ENCODE data around the gene CELSR1.

The CELSR1 gene

DNA sequence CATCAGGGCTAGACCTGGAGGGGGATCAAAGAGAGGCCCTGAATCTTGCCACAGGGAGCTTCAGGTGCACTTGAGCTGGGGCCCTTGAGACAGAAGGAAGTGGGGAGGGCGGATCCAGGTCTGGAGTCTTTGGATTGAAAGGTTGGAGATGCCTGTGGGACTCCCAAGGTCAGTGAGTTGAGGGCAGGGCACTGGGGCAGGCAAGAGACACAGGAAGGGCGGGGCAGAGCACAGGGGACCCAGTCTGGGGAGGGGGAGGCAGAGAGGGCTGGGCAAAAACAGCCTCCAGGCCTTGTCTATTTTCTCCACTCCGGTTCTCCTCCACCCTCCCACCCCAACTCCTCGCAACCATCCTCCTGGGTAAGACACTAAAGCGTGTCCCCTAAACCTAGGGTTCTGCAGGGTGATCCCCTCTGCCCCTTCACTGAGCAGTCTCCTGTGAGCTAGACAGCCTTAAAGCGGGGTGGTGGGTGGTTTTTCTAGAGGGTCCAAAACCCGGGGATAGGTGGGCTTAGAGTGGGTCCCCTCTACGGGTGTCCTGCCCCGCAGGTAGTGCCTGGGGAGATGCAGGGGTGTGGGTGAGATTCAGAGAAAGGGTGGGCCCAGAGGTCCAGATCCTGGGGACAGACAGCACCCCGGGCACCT lies 38.6 kb upstream of the CELSR1 start:
- DNase-seq: no peak

DNA sequence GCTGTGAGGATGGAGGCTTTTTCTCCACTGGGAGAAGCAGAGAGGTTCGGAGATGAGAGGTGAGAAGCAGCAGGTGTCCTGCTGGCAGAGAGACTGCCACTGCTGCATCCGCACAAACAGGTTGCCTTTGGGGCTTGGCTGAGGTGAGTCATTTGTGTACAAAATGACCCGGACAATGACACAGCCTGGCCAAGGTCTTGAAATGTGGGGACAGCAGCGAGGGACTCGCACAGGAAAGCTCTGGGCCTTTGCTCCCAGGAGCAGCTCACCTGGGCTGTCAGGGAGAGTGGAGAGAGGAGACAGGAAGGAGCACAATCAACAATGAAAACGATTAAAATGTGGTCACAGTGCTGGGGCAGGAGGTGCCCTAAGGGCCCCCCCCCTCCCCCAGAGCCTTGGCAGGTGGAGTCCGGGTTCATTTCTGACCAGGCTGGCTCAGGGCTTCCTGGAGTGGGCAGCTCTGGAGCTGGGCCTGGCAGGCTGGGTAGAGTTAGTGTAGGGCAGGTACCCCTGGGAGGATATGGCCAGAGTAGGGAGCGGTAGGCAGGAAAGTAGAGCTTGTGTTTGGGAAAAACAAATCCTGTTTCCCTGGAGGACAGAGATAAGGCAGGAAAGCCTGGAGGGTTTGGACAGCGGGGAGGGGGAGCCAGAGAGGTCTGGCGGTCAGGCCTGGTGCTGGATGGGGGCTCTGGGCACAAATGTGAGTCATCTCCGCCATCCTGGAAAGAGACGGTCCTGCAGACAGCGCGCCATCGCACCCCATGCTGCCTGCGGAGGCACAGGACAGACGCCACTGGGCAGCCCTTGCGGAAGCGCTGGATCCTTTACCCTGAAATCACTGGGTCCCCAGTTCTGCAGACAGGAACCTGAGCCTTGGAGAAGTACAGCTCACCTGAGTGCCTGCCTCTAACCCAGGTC lies 37.8 kb upstream of the CELSR1 start:
- no peak for DNase-seq

DNA sequence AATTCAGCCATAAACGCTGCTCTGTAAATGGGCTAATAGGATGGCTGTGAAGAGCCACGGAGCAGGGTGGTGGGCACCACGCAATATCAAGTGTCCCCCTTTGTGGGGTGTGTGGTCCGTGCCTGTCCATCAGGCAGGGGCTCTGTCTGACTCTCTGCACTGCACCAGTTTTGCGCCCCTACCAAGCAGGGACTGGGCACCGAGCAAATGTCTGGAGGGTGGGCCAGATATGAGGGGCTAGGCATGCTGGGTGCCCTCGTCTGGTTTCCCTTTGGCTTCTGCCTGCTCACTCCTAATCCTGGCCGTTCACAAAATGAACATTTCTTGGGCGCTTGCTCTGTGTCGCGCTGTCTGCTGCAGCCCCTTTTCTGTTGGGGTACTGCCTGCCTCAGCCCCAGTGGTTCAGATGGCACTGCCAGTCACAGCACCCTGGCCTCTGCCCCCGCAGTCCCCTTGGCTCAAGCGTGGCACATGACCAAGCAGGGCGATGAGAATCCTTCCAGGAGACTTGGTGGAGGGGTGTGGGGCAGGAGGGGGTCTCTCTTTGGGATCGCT lies 37.1 kb upstream of the CELSR1 start:
- DNase-seq: no peak

- peak; percentile 68 for DNase-seq
These were observed 36.5 kb upstream of the CELSR1 start for GRCh38 chr22:46573781-46574437.

DNA sequence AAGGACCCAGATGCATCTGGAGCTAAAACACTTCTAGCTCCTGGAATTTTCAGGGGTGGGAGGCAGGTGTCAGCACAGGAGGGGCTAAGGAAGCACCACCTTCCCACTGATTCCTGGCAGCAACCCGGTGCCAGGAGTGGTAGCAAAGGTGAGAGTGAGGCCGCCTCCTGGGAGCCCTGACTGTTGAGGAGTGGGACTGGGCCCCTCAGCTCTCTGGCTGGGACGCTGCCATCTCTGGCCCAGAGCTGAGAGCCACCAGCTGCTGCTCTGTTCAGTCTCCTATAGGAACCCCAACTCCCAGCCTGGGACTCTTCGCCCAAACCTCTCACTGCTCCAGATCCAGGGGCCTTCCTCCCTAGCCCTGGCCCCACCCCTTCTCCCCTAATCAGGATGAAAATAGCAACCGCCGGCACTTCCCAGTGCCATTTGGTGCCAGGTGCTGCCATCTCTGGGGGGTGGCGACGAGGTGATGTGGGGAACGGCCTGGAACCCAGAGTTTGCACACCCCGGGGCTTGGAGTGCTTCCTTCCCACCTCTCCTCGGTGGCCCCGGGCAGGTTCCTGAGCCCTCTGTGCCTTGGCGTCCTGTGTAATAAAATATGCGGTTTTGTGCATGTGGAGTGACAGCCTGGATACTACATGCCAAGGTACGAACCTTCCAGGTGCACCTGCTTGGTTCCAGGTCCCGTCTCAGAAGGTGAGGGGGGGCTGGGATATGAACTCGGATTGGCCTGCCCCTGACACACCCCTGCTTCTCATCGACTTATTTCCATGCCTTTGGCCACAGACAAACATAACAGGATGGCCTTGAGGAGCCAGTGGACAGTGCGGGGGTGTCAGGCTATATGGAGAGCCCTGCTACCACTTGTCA lies 35.7 kb upstream of the CELSR1 start:
- DNase-seq: no peak

GRCh38 chr22:46571642-46572250 lies 34.3 kb upstream of the CELSR1 start:
- no peak for DNase-seq

GRCh38 chr22:46569848-46570695 lies 32.7 kb upstream of the CELSR1 start:
- DNase-seq: no peak

GRCh38 chr22:46569055-46569847 lies 31.8 kb upstream of the CELSR1 start:
- DNase-seq: no peak

GRCh38 chr22:46568102-46568809 lies 30.8 kb upstream of the CELSR1 start:
- DNase-seq: no peak

DNA sequence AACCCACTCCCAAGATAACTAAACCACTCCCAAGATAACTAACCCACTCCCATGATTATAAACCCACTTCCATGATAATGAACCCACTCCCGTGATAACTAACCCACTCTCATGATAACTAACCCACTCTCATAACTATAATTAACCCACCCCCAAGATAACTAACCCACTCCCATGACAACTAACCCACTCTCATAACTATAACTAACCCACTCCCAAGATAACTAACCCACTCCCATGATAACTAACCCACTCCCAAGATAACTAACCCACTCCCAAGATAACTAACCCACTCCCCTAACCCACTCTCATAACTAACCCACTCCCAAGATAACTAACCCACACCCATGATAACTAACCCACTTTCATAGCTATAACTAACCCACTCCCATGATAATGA lies 30.1 kb upstream of the CELSR1 start:
- no peak for DNase-seq

GRCh38 chr22:46564084-46564714 lies 26.8 kb upstream of the CELSR1 start:
- no peak for DNase-seq

- peak; percentile 78 for DNase-seq
These were observed 26.1 kb upstream of the CELSR1 start for GRCh38 chr22:46563381-46564083.

DNA sequence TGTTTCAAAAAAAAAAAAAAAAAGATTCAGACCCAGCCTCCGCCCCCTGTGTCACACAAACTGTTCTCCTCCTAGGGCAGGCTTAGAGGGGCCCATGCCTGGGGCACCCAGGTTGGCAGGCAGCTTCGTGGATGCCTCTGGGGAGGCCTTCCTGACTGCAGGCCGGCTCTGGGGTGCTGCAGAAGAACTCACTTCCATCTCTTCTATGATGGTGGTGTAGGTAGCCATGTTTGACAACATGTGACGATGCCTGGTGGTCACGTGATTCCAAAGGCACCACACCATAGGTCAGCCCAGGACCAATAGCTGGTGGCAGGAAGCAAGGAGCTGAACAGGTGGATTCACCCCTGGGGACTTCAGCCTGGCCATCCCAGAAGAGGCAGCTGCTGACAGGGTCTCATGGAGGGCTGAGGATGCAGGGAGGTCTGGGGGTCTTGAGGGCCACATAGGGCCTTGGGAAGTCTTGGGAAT lies 24.1 kb upstream of the CELSR1 start:
- DNase-seq: no peak

GRCh38 chr22:46560696-46561295 lies 23.4 kb upstream of the CELSR1 start:
- DNase-seq: peak; percentile 31

DNA sequence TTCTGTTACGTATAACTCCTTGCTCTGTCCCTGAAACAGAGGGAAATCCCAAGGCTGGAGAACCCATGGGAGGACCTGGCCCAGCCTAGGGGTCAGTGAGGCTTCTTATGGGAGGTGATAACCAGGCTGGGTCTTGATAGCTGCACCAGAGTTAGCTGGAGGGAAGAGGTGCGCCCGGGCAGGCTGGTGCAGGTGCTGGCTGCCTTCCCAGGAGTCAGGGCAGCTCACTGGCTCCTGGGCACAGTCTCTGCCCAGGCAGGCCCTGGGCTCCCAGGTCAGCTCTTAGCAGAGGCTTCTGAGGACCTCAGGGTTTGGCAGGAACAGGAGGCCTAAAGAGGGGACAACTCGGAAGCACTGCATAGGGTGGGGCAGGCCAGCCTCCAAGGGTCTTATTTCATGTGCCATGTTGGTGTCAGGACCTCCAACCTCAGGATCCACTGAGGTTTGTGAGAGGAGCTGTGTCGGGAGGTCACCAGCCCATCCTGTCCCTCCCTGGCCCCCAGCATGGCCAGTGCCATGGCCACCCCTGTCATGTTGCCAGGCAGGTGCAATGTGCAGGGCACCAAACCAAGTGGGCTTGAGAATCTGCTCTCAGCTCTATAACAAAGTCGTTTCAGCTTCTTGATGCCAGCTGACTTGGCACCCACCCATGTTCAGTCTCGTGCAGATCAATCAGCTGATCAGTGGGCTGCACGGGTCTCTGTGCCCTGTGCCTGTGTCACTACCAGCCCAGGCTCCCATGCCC lies 20.5 kb upstream of the CELSR1 start:
- no peak for DNase-seq

DNA sequence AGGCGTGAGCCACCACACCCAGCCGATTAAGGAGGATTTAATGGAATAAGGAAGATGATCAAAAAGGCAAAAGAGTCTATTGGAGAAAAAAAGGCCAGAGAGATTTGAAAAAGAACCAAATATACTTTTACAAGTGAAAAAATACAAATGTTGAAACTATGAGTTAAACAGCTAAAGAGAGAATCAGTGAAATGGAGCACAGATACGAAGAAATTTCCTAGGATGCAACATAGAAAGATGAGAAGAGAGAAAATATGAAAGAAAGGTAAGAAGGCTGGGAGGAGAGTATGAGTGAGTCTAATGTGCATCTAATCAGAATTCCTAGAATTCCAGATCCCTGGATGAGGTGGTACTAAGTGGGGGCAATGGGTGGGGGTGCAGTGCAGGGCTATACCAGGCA lies 19.4 kb upstream of the CELSR1 start:
- DNase-seq: no peak

DNA sequence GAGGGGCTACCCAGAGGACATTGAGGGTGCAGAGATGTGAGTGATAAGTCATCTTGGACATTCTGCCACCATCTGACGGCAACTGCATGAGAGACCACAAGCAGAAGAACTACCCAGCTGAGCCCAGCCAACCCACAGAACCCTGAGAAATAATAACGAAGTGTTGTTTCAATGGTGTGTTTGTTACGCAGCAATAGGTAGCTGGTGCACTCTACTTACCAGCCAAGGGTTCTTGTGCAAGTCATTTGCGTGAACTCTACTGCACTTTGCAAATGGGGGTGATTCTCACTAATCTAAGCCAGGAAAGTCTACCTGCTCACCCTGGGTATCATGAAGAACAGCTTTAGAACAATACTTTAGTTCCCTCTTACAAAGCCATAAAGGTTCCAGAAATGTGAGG lies 15.8 kb upstream of the CELSR1 start:
- DNase-seq: no peak
